A172 (cell line): ENCODE data around the gene KLF12. TPM values are rescaled to one million over a fixed set of nuclear protein-coding genes. Genes with fewer than 3 reads are reported as not detected.

Experiments
- DNase-seq: peaks from one replicate; pipeline ENCODE4 v3.0.0-alpha.2; 2015; ENCODE audit warnings: low spot score
- total RNA-seq: library from RNA; depleted of rRNA; stranded (reverse); fragments of >200 nt; shearing (Covaris generic); gene quantifications from 2 replicates; pipeline ENCODE4 v1.2.3, GENCODE V29; 2014

The KLF12 gene
- total RNA-seq, 1 experiment from 2014 or later, result 6.8 TPM

- peak; percentile 46 for DNase-seq
These were observed 1.3 kb upstream of the KLF12 start for GRCh38 chr13:74135326-74136083.

GRCh38 chr13:74134777-74135325 is 647 bp upstream of the KLF12 start:
- peak; percentile 24 for DNase-seq

- peak; percentile 66 for DNase-seq
These were observed 475 bp downstream of the KLF12 start for GRCh38 chr13:74133657-74134201.

GRCh38 chr13:74132776-74133656 is 1.2 kb downstream of the KLF12 start:
- peak; percentile 6 for DNase-seq

- no peak for DNase-seq
These were observed 1.9 kb downstream of the KLF12 start for GRCh38 chr13:74132152-74132775.

- no peak for DNase-seq
These were observed 3.0 kb downstream of the KLF12 start for GRCh38 chr13:74131227-74131626.

- no peak for DNase-seq
These were observed 4.6 kb downstream of the KLF12 start for GRCh38 chr13:74129500-74130191.

- DNase-seq, result peak; percentile 23
These were observed 5.9 kb downstream of the KLF12 start for GRCh38 chr13:74128156-74128767.

- DNase-seq, result no peak
These were observed 15.9 kb downstream of the KLF12 start for GRCh38 chr13:74118328-74118727.

GRCh38 chr13:74117207-74117705 is 16.9 kb downstream of the KLF12 start:
- DNase-seq, result no peak

- DNase-seq, result peak; percentile 62
These were observed 19.1 kb downstream of the KLF12 start for GRCh38 chr13:74115133-74115532.

GRCh38 chr13:74114641-74115040 is 19.6 kb downstream of the KLF12 start:
- DNase-seq, result no peak

GRCh38 chr13:74114202-74114601 is 20.0 kb downstream of the KLF12 start:
- DNase-seq, result peak; percentile 10

GRCh38 chr13:74111901-74112824 is 22.0 kb downstream of the KLF12 start:
- DNase-seq, result no peak

GRCh38 chr13:74111399-74111798 is 22.8 kb downstream of the KLF12 start:
- no peak for DNase-seq

GRCh38 chr13:74110053-74110452 is 24.2 kb downstream of the KLF12 start:
- no peak for DNase-seq

- DNase-seq, result no peak
These were observed 26.6 kb downstream of the KLF12 start for GRCh38 chr13:74107598-74107997.

- no peak for DNase-seq
These were observed 28.3 kb downstream of the KLF12 start for GRCh38 chr13:74105871-74106270.

- no peak for DNase-seq
These were observed 29.4 kb downstream of the KLF12 start for GRCh38 chr13:74104661-74105275.
